ENCODE data around the gene NES. TPM values are rescaled to one million over a fixed set of nuclear protein-coding genes. Genes with fewer than 3 reads are reported as not detected.

NES gene
- total RNA-seq, 1 experiment from 2014 or later: 168 TPM

DNA sequence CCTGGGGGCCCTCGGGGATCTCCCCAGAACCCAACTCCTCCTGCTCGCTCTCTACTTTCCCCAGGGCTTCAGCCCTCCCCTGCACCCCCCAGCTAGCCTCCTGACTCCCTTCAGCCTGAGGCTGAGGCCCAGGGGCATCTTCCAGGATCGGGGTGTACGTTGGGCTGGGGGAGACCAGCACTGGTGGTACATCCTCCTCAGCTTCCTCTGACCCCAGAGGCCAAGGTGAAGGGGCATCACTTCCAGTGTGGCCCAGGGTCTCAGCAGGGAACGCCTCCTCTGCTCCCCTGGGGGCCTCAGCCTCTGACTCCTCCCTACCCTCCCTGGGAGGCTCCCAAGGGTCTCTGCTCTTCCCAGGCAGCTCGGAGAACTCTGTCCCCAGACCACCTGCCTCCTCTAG, 6.8 kb downstream of the NES start:
- Histone ChIP-seq H3K9me3 (ENCODE audit: control insufficient read depth, low read depth, low read length) (no peaks in the 10 kb centered on the region), H4K5ac (ENCODE audit: insufficient read length, low read depth, low read length) (no peak overlapping the region), H3K79me2 (ENCODE audit: insufficient read depth, low read length) (peaks cover 4% of the 10 kb centered on the region; the same call in 1 of the 2 replicates), H2AK5ac (ENCODE audit: insufficient read length, low read length) (no peak overlapping the region), H2AFZ (ENCODE audit: low read length) (no peak overlapping the region), H3K23me2 (ENCODE audit: insufficient read length, low read depth, low read length, poor library complexity, severe bottlenecking) (peaks cover under 1% of the 10 kb centered on the region), H2BK20ac (ENCODE audit: low read depth, low read length, poor library complexity, severe bottlenecking) (no peak overlapping the region), H2BK12ac (ENCODE audit: insufficient read length, low read depth, low read length) (peak overlapping the region; percentile 51), H3K56ac (ENCODE audit: insufficient read length, low read depth, low read length) (no peak overlapping the region), H4K20me1 (ENCODE audit: control insufficient read depth, insufficient read depth, insufficient read length) (no peaks in the 10 kb centered on the region), H4K91ac (ENCODE audit: insufficient read length, low read depth, low read length) (no peak overlapping the region), H3K79me1 (ENCODE audit: insufficient read depth, low read depth, low read length, poor library complexity, severe bottlenecking) (peaks cover 8% of the 10 kb centered on the region), H3K23ac (ENCODE audit: insufficient read length, low read depth, low read length) (no peak overlapping the region), H2BK15ac (ENCODE audit: low read depth, low read length) (no peak overlapping the region), H3K18ac (ENCODE audit: insufficient read length, low read depth, low read length) (no peak overlapping the region), H3K9ac (ENCODE audit: extremely low read depth, insufficient read length, low read length) (no peak overlapping the region), H3K27me3 (ENCODE audit: insufficient read depth, low read length) (no peaks in the 10 kb centered on the region), H2BK120ac (ENCODE audit: low read depth, low read length, poor library complexity, severe bottlenecking) (no peak overlapping the region), H3K4me2 (ENCODE audit: insufficient read depth, insufficient read length, low read length) (no peak overlapping the region), H3K4ac (ENCODE audit: low read depth, low read length) (no peak overlapping the region), H2BK5ac (ENCODE audit: insufficient read length, low read length) (no peak overlapping the region), H3K4me1 (ENCODE audit: insufficient read depth, low read length) (peaks cover 31% of the 10 kb centered on the region; the same call in 1 of the 2 replicates), H4K8ac (replicated peaks; ENCODE audit: insufficient read length, low read depth, low read length) (no peak overlapping the region), H3T11ph (ENCODE audit: low read length) (no peak overlapping the region), H3K14ac (ENCODE audit: insufficient read depth, low read length) (no peak overlapping the region), H3K27ac (ENCODE audit: insufficient read length, low read depth, low read length) (no peak overlapping the region)
- H3K9me3 Mint-ChIP-seq: peaks cover 2 to 3% of the 10 kb centered on the region in 2 experiments; a peak in 3 of 5 replicates
- peaks cover 4% of the 10 kb centered on the region; the same call in 1 of the 2 replicates for H3K27me3 Mint-ChIP-seq (ENCODE audit: low read depth)
- peaks cover 34 to 44% (median 36%) of the 10 kb centered on the region in 3 experiments for H3K36me3 Mint-ChIP-seq (ENCODE audit: insufficient read depth in 1 of 3, low read depth in 3 of 3)
- DNase-seq: no peak
- TF ChIP-seq, protein P1, sequence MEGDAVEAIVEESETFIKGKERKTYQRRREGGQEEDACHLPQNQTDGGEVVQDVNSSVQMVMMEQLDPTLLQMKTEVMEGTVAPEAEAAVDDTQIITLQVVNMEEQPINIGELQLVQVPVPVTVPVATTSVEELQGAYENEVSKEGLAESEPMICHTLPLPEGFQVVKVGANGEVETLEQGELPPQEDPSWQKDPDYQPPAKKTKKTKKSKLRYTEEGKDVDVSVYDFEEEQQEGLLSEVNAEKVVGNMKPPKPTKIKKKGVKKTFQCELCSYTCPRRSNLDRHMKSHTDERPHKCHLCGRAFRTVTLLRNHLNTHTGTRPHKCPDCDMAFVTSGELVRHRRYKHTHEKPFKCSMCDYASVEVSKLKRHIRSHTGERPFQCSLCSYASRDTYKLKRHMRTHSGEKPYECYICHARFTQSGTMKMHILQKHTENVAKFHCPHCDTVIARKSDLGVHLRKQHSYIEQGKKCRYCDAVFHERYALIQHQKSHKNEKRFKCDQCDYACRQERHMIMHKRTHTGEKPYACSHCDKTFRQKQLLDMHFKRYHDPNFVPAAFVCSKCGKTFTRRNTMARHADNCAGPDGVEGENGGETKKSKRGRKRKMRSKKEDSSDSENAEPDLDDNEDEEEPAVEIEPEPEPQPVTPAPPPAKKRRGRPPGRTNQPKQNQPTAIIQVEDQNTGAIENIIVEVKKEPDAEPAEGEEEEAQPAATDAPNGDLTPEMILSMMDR (conservative IDR thresholded peaks at IDR 0.05): no peak
- WGBS (ENCODE audit: extremely low coverage, insufficient read length, low lambda C conversion rate): no CpG with 5 or more reads among the region's 6 CpGs
- peak overlapping the region in 1 of 3 experiments; percentile 70; a peak in 1 of 7 replicates for H3K27ac Mint-ChIP-seq
- H3K4me1 Mint-ChIP-seq: peaks cover 84 to 95% of the 10 kb centered on the region in 2 experiments
- H3K4me3 Mint-ChIP-seq: no peak overlapping the region; a peak in 1 of 5 replicates

Data from H9 (cell line).